GM21723 (cell line): ENCODE data around the gene SNAP29.
A peak's percentile ranks its signal among the peaks of the same experiment; 100 is the strongest.
"Not testable (repeated sequence)": the region's sequence is repeated elsewhere in the genome, so short reads cannot be mapped to it uniquely, and the experiment has no call there.

Source experiments
- ATAC-seq: cut with Tn5 transposase; IDR thresholded peaks from one replicate; pipeline ENCODE4 v1.9.1; 2021; ENCODE audit warnings: mild to moderate bottlenecking, moderate library complexity; ENCODE audit not compliant: unreplicated experiment

Gene SNAP29

DNA sequence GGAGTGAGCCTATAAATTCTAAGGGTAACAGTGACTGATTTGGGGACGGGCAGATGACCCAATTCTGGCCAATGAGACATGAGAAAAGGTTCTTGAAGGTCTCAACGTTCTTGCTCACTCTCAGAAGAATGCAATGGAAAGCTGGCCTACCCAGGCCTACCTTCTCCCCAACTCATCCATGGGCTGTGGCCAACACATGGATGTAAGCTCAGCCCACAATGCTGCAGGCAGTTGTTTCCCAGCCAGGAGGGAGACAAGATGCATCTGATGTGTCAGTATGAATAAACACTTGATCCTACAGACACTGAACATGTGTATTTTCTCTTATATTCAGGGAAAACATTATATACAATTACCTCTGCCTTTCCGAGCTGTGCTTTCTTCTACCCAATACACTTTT is 24.6 kb upstream of the SNAP29 start:
- ATAC-seq = no peak

DNA sequence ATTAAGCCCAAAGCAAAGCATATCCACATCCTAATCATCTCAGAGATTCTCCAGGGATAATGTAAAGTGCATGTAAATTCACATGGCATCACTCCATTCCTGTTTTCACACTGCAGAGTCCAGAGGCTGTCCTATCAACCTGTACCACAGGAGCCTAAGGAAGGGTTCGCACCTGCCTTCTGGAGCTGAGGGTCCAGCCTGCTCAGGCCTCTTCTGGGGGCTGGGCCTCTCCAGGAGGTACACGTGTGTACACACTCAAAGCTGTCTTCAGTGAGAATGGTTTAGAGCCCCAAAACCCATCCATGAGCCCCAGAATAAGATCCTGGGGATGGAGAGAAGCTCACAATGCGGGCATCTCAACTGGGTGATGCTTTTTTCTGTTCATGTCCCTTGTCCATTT is 24.1 kb upstream of the SNAP29 start:
- no peak for ATAC-seq

DNA sequence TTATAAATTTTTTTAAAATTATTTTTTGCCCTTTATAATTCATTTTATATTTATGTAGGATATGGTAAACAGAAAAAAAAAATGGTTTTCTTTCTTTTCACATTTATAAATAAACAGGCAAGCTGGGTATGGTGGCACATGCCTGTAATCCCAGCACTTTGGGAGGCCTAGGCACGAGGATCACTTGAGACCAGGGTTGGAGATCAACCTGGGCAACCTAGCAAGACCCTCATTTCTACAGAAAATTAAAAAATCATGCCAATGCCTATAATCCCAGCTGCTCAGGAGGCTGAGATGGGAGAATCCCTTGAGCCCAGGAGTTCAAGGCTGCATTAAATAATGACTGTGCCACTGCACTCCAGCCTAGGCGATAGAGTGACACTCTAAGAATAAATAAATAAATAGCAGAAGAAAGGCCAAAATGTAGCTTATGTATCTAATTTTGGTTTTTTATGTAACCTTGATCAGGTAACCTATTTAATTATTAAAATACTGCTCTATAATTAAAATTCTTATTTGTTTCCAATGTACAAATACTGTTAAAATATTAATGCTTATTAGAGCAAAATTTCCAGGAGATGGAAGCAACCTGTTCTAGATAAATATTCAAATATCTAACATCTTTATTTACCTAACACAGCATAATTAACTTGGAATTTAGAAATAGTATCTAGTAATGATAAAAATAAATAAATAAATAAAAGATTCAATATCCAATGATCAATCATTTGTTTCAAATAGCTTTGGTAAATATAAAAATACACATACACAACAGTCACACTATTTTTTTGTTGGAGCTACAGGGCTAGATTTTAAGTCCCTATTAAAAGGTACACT is 21.6 kb upstream of the SNAP29 start:
- no peak for ATAC-seq

DNA sequence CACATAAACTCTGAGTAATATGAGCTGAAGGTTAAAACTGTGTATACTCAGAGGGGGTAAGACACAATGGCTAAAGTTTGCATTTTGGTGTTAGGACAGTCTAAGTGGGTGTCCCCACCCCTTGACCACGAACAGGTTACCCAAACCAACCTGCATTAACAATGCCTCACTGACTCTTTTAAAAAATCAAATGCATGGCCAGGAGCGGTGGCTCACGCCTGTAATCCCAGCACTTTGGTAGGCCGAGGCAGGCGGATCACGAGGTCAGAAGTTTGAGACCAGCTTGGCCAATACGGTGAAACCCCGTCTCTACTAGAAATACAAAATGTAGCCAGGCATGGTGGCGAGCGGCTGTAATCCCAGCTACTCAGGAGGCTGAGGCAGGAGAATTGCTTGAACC is 19.5 kb upstream of the SNAP29 start:
- not testable (repeated sequence) for ATAC-seq

DNA sequence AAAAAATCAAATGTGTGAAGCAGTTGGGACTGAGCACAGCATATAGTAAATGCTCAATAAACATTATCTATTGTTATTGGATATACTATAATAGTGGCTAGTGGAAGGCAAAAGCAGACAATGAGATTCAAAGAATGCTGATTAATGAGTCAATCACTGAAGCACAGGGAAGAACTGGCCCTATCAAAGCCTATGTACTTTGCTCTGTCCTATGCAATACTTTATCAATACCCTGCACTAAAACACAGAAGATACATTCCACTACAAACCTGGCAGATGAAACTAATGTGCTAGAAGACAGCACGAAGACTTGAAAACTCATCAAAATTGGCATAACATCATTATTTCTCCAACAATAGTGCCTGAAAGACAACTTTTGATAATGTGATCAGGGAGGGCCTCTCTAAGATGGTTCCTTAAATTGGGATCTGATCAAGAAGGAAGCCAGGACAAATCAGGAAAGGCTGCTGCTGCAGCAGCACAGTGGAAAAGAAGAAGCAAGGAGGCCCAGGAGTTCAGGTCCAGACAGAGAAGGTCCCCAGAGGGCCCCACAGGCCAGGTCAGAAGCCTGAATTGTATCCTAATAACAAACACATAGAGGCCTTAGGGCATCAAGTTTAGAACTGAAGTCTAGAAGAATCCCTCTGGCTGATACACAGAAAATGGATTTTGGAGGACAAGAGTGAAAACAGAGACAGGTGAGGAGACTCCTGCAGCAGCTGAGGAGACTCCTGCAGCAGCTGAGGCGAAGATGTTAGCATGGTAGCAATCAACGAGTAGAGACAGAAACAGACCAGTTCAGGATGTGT is 18.8 kb upstream of the SNAP29 start:
- ATAC-seq = no peak

DNA sequence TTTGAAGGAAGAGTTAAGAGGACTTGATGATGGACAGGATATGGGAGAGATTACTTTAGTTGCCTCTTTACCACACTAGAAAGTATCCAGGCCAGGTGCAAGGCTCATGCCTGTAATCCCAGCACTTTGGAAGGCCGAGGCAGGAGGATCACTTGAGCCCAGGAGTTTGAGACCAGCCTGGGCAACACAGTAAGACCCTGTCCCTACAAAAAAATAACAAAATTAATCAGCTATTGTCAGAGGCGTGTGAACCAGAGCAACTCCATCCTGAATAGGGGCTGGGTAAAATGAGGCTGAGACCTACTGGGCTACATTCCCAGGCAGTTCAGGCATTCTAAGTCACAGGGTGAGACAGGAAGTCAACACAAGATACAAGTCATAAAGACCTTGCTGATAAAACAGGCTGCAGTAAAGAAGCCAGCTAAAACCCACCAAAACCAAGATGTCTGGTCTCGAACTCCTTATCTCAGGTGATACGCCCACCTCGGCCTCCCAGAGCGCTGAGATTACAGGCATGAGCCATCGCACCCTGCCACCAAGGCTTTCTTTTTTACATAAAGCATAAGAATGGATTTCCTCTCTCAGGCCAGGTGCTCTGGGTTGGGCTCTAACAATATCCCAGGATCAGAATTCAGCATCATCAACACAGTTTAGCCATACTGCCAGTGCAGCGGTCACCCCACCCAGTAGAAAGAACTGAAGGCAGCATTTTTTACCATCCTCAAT is 18.0 kb upstream of the SNAP29 start:
- no peak for ATAC-seq

DNA sequence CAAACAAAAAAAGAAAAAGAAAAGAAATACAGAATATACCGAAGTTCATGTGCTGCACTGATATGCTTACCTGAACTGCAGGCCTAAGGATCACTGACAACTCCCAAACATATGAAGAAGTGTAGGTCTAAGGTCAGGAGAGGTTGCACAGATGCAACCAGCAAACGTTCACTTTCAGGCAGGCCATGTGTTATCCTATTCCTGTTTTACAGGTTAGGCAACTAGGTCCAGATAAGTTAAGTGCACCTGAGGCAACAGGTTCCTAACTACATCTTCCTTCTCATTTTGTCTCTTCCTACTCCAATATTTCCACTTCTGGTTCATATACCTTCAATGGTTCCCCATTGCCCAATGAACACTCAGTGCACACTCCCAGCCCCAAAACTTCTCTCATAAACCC is 15.3 kb upstream of the SNAP29 start:
- ATAC-seq = no peak

DNA sequence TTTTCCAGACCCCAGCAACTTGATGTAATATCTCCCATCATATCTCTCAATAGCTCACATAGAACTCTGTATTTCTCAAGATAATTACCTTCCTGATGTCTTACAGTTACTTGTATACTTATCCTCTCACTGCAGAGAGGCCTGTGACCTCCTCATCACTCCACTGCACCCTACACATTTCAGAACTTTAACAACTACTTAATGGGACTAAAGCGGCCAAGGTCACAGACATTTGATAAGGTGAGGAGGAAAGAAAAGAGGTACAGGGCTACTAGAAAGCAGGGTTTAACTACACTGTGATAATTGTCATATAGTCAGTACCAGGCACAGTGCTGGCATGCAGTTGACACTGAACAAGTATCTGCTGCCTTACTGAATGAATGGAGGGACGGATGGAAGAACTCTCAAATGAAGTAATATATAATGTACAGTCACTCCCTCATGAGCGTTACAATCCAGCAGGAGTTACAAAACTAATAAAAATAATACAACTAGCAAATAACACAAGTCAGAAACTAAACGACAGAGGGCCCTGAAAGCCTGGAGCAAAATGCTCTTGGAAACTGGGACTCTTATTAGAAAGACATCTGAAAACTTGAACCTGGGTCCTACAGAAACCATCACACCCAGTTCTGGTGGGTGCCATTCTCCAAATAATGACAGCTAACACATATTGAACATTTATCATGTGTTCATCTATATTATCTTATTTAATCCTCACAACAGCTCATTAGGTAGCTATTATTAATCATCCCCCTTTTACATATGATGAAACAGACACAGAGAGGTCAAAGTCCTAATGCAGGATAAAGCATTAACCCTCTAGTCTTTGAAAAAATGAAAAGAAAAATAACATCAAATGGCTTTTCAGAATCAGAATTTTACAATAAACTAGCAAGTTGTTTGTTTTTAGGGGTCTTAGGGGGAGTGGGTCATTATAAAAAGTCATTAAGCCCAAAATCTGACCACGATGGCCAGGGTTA is 14.5 kb upstream of the SNAP29 start:
- no peak for ATAC-seq

DNA sequence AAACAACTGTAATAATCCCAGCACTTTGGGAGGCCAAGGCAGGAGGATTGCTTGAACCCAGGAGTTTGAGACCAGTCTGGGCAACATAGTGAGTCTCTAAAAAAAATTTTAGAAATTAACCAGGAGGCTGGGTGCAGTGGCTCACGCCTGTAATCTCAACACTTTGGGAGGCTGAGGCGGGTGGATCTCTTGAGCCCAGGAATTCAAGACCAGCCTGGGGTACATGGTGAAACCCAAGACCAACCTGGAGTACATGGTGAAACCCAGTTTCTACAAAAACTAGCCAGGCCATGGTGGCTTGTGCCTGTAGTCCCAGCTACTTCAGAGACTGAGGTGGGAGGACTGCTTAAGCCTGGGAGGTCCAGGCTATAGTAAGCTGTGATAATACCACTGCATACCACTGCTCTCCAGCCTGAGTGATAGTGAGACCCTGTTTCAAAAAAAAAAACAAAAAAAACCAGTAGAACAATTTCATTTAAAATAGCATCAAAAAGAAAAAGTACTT is 11.4 kb upstream of the SNAP29 start:
- ATAC-seq = no peak

DNA sequence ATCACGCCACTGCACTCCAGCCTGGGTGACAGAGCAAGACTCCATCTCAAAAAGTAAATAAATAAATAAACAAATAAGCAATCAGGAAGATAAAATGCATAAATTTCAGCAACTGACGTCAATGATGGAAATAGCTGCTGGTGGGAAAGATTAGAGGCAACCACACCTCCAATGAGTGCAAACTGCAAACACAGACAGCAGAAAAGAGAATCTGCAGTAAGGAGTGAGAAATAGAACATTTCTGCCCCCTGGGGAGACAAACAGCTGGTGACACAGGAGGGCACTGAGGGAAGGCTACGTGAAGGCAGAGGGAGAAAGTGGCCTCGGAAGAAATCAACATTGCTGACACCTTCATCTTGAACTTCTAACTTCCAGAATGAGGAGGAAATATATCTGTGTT is 6.7 kb upstream of the SNAP29 start:
- no peak for ATAC-seq

DNA sequence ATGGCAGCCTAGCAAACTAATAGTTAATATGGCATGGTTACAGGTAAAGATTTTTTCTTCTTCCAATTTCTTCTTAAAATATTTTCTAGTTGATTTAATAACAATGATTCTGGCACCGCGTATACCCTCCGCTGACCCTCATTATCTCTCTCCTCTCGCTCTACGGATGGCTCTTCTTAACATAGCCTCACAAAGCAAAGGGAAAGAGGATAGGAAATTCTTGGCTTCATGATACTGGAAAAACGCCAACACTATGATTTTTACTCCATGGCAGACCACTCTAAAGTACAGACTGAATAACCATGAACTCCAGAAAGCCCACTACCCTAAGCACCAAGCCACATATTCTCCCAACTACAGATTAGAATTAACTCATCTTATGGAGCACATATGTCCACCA is 6.3 kb upstream of the SNAP29 start:
- ATAC-seq = no peak

DNA sequence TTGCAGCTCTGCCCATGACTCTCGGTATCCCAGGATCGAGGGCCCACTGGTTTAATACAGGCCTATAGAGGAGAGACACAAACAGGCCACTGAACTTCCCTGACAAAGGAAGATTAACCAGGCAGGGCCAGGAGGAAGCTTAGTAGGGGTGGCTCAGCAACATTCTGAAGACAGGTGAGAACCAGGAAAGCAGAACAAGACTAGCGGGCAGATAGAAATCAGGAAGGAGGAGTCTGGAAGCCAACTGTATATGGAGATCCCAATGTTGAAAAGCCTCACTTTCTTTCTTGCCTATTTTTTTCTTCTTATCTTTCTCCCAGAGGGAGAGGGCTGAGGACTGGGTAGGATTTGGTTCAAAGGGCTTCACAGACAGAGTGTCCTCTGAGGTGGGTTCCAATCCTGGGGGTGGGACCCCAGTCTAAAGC is 5.6 kb upstream of the SNAP29 start:
- no peak for ATAC-seq

DNA sequence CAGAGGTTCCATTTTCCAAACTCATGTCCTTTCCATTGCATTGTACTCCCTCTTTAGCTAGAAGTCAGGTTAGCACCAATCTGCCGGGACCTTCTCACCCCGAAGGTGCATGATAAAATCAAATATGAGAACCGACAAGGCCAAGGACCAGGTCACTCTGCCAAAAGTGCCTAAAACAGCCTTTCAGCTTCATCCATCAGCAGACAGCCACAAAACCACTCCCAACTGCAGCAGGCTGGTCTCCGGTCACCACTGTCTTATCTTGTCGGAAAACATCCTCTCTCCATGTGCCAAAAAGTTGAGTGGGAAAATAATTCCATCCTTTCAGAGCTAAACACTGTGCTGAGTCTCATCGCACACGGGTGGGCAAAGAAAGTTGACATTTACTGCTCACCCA is 1.6 kb upstream of the SNAP29 start:
- no peak for ATAC-seq

DNA sequence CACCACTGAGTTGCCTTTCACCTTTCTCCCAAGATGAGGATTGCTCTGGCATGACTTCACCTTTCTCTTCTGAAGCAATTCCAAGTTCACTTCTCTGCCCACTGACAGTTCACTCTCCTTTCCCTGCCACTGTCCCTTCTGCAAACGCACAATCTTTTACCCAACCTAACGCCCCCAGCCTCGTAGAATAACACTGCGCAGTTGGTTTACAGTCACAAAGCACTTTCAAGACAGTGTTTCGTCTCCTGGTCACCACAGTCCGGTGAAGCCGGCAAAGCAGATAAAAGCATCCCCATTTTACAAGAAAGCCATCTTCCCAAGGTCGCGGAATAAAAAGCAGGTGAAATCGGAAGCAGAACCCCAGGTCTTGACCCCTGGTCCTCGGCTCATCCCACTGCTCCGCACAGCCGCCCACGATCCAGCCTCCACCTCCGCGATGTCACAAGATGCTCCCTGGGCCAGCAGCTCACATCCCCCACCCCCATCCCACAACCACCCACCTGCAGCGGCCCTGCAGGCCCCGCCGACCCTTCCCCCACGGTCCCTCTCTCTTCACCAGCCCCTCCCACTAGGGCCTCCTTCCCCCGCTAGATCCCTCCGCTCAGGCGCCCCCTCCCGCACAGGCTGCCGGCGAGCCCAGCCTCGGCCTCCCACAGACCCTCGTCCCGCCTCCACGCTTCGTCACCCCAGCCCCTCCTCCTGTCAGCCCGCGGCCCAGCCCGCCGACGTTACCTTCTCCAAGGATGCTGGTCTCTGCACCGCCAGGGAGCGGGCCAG is 781 bp upstream of the SNAP29 start:
- ATAC-seq = peak; percentile 50

DNA sequence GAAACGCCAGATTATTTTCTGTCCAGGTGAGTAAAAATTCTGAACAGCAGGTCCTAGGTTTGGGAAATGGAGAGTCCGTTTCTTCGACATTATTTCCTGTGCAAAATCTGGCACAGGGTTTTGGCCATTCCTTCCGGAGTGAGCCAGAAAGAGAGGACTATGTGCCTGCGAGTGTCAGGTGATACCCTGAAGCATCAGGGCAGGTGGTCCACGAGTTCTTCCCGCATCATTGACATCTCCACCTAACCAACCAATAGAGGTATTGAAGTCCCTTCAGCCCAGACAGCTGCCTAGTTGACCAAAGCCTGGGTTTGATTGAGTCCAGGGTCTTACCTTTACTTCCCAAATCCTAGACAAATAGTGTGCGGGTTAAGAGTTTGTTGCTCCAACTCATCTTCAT is 808 bp downstream of the SNAP29 start:
- no peak for ATAC-seq

DNA sequence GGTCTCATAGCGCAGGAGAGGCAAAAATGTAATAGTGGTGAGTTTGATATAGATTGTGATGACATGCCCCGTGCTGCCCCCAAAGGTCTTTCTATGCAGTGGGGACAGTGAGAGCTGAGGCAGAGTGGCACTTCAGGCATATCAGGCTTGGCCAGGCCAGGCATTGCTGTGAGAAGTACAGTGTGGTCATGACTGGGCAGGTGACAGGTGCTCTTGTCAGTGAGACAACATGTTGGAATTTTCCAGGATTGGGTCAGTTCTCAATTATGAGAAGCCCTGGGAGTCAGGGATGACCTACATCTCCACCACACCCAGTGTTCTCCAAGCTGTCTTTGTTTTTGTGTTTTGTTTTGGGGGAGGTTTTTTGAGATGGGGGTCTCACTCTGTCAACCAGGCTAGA is 3.7 kb downstream of the SNAP29 start:
- no peak for ATAC-seq

DNA sequence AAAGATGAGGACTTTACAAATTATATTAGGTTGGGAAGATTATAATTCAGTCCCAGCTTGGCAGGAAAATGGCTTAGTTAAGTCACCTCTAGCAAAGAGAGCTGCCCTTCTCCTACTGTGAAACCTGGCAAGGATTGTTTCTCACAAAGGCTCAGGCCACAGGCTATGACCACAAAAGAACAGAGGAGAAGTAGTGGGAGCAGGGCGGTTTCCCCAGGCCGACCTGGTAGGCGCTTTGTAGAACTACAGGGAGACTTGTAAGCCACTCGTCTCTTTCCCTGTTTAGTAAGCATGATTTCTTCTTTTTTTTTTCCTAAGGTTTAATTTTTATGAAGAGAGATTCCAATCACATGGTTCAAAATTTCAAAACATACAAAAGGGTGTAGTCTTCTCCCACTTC is 4.6 kb downstream of the SNAP29 start:
- no peak for ATAC-seq

DNA sequence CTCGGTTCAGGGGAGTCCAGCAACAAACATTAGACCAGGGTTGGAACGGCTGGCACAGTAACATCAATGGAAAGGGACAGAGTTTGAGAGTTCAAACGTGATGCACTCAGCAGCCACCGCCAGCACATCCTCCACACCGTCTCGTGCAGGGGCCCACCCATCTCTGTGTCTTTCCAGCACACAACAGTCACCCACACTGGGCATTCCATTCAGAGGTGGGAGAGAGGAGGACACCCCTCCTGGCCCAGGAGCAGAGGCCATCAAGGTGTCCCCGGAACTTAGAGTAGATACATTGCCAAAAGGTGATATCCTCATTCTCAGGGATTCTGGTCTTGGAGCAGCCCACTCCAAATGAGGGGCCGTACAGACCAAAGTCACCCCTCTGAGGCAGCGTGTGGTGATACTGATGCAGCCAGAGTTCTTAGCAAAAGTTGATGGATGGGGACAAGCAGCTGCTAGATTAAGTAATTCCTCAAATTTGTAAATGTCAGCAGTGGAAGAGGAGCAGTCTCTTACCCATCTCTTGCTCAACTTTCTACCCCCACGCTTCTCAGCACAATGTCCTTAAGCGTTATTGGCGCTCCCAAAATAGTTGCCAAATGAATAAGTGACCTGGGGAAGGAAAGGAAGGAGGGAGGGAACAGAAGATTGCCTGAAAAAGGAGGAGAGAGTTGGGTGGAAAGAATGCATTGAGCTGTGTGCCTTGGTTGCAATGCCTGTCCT is 5.5 kb downstream of the SNAP29 start:
- ATAC-seq = no peak

DNA sequence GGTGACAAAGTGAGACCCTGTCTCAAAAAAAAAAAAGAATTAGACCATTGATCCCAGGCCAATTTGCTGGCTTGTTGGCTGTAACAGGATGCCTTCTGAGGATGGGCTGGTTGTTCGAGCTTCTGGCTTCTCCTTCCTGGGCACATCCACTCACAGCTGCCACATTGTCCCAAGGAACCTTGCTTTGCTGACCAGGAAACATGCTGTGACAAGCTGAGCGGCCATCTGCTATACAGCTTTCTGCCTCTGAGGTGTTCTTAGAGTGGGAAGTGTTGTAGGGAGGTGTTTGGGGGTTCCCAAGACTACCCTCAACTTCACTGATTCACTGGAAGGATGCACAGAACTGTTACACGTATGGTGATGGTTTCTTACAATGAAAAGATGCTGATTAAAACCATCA is 6.5 kb downstream of the SNAP29 start:
- ATAC-seq = no peak
